ENCODE measurements around the gene SLC35G6. TPM values are rescaled to one million over a fixed set of nuclear protein-coding genes. Genes with fewer than 3 reads are reported as not detected.

The SLC35G6 gene
- total RNA-seq, 4 donors from 2014 or later, result not detected

- DNase-seq (ENCODE audit: low spot score), result no peak
- ATAC-seq (ENCODE audit: low FRiP score), result no peak
- TF ChIP-seq CTCF (IDR thresholded peaks at IDR 0.05), result no peak
These were observed 49.0 kb downstream of the SLC35G6 start for GRCh38 chr17:7530023-7530900.

Other genes with a start within 250 kb of the SLC35G6 start
- gene DVL2, start 246.9 kb upstream of the SLC35G6 start, total RNA-seq, result 10 to 100 TPM; 22.7 to 41.6 (median 23.6) TPM
- 10 to 100 TPM; 22.1 to 43.8 (median 28.9) TPM for gene PHF23, start 242.0 kb upstream of the SLC35G6 start, total RNA-seq
- 100 to 1,000 TPM; 316 to 526 (median 376) TPM for gene GABARAP, start 239.0 kb upstream of the SLC35G6 start, total RNA-seq
- gene CTDNEP1, start 229.7 kb upstream of the SLC35G6 start, total RNA-seq, result 10 to 100 TPM; 47.9 to 66.2 (median 61.8) TPM
- gene ELP5, start 229.2 kb upstream of the SLC35G6 start, total RNA-seq, result 10 to 100 TPM; 25.9 to 34.5 (median 30.1) TPM
- gene CLDN7, start 219.0 kb upstream of the SLC35G6 start, total RNA-seq, result 1 to 10 TPM; 3.0 to 9.0 (median 7.4) TPM
- gene SLC2A4, start 199.7 kb upstream of the SLC35G6 start, total RNA-seq, result 10 to 100 TPM in 3 of 4 donors, 1 to 10 TPM in 1; 8.9 to 29.2 (median 12.1) TPM
- gene YBX2, start 186.8 kb upstream of the SLC35G6 start, total RNA-seq, result 1 to 10 TPM in 3 of 4 donors, under 1 TPM in 1; 0.65 to 3.3 (median 1.5) TPM
- gene EIF5A, start 173.8 kb upstream of the SLC35G6 start, total RNA-seq, result 100 to 1,000 TPM; 127 to 408 (median 282) TPM
- gene GPS2, start 166.1 kb upstream of the SLC35G6 start, total RNA-seq, result 10 to 100 TPM; 49.6 to 91.3 (median 75.9) TPM
- 10 to 100 TPM; 10.4 to 16.1 (median 11.5) TPM for gene NEURL4, start 152.1 kb upstream of the SLC35G6 start, total RNA-seq
- gene ACAP1, start 144.9 kb upstream of the SLC35G6 start, total RNA-seq, result 10 to 100 TPM in 1 of 4 donors, 1 to 10 TPM in 3; 3.3 to 13.1 (median 8.1) TPM
- gene KCTD11, start 129.3 kb upstream of the SLC35G6 start, total RNA-seq, result 1 to 10 TPM; 6.7 to 9.9 (median 8.4) TPM
- gene TMEM95, start 126.3 kb upstream of the SLC35G6 start, total RNA-seq, result not detected
- 10 to 100 TPM in 1 of 4 donors, 1 to 10 TPM in 2, under 1 TPM in 1; 0.95 to 13.5 (median 5.2) TPM for gene TNK1, start 100.4 kb upstream of the SLC35G6 start, total RNA-seq
- gene PLSCR3, start 86.9 kb upstream of the SLC35G6 start, total RNA-seq, result 10 to 100 TPM; 11.1 to 16.9 (median 16.6) TPM
- 10 to 100 TPM; 45.8 to 98.2 (median 83.2) TPM for gene TMEM256, start 77.3 kb upstream of the SLC35G6 start, total RNA-seq
- 1 to 10 TPM; 6.1 to 8.8 (median 8.1) TPM for gene NLGN2, start 73.6 kb upstream of the SLC35G6 start, total RNA-seq
- not detected for gene SPEM1, start 61.1 kb upstream of the SLC35G6 start, total RNA-seq
- gene SPEM2, start 55.8 kb upstream of the SLC35G6 start, total RNA-seq, result not detected
- gene SPEM3, start 52.6 kb upstream of the SLC35G6 start, total RNA-seq, result not detected
- 1 to 10 TPM; 4.7 to 8.4 (median 5.1) TPM for gene TMEM102, start 46.0 kb upstream of the SLC35G6 start, total RNA-seq
- 1 to 10 TPM in 3 of 4 donors, under 1 TPM in 1; 0.72 to 1.9 (median 1.7) TPM for gene FGF11, start 41.9 kb upstream of the SLC35G6 start, total RNA-seq
- 10 to 100 TPM in 1 of 4 donors, 1 to 10 TPM in 3; 3.0 to 10.9 (median 7.4) TPM for gene CHRNB1, start 36.4 kb upstream of the SLC35G6 start, total RNA-seq
- 10 to 100 TPM; 27.5 to 57.9 (median 38.5) TPM for gene ZBTB4, start 1.8 kb upstream of the SLC35G6 start, total RNA-seq
- gene POLR2A, start 2.9 kb downstream of the SLC35G6 start, total RNA-seq, result 10 to 100 TPM; 57.1 to 99.2 (median 77.1) TPM
- gene TNFSF12, start 67.6 kb downstream of the SLC35G6 start, total RNA-seq, result 10 to 100 TPM; 29.2 to 64.5 (median 41.5) TPM
- gene TNFSF13, start 77.3 kb downstream of the SLC35G6 start, total RNA-seq, result 10 to 100 TPM; 24.5 to 70.9 (median 48.3) TPM
- 10 to 100 TPM; 48.9 to 66.7 (median 59.0) TPM for gene SENP3, start 80.5 kb downstream of the SLC35G6 start, total RNA-seq
- gene CD68, start 98.2 kb downstream of the SLC35G6 start, total RNA-seq, result 100 to 1,000 TPM in 3 of 4 donors, 10 to 100 TPM in 1; 99.1 to 321 (median 191) TPM
- gene MPDU1, start 102.4 kb downstream of the SLC35G6 start, total RNA-seq, result 100 to 1,000 TPM in 3 of 4 donors, 10 to 100 TPM in 1; 86.5 to 144 (median 122) TPM
- gene SOX15, start 108.6 kb downstream of the SLC35G6 start, total RNA-seq, result under 1 TPM in 3 of 4 donors, not detected in 1; 0.56 to 0.95 (median 0.72) TPM
- gene FXR2, start 133.5 kb downstream of the SLC35G6 start, total RNA-seq, result 10 to 100 TPM; 17.8 to 30.3 (median 22.7) TPM
- 10 to 100 TPM; 55.5 to 81.3 (median 66.2) TPM for gene SAT2, start 146.4 kb downstream of the SLC35G6 start, total RNA-seq
- 1 to 10 TPM in 1 of 4 donors, under 1 TPM in 1, not detected in 2; 0.37 to 2.5 TPM for gene SHBG, start 148.7 kb downstream of the SLC35G6 start, total RNA-seq
- 1 to 10 TPM in 1 of 4 donors, under 1 TPM in 2, not detected in 1; 0.28 to 1.4 (median 0.48) TPM for gene ATP1B2, start 169.5 kb downstream of the SLC35G6 start, total RNA-seq
- 10 to 100 TPM; 18.1 to 26.3 (median 19.3) TPM for gene TP53, start 206.0 kb downstream of the SLC35G6 start, total RNA-seq
- 1 to 10 TPM; 3.5 to 6.8 (median 4.3) TPM for gene WRAP53, start 207.0 kb downstream of the SLC35G6 start, total RNA-seq
- gene EFNB3, start 223.8 kb downstream of the SLC35G6 start, total RNA-seq, result 1 to 10 TPM in 3 of 4 donors, under 1 TPM in 1; 0.47 to 4.3 (median 2.4) TPM
- under 1 TPM; 0.19 to 0.95 (median 0.65) TPM for gene DNAH2, start 236.3 kb downstream of the SLC35G6 start, total RNA-seq

All from omental fat pad (tissue), 4 donors.